Loucy (cell line): ENCODE data around the gene SMYD2.

Experiments
- EZH2phosphoT487 ChIP-seq: fragments of 200-600 bp; IDR thresholded peaks from 2 replicates; pipeline ENCODE4 v1.6.1; 2018; ENCODE audit warnings: antibody characterized with exemption, mild to moderate bottlenecking, moderate library complexity, borderline replicate concordance
- TF ChIP-seq, protein P1 (sequence below): fragments of 200-600 bp; sonication (generic); conservative IDR thresholded peaks from 2 replicates; pipeline ENCODE4 v1.5.1; 2014; ENCODE audit warnings: mild to moderate bottlenecking, antibody characterized with exemption, low read length

DNA sequence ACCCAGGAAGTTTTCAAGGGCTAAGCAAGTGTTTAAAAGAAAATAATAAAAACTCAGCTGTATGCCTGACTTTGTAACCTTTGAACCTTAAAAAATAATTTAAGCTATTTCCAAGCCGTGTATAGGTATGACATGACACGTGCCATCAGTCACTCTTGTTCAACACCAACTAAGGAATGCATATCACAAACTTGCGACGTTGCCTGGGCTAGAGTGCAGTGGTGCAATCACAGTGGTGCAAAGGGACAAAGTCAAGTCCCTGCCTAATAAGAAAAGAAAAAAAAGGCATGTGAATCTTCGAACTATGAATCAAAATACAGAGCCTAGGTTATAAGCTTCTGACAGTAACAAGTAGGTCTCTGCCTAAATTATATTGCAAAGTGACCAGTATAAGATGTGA, 79.2 kb downstream of the SMYD2 start:
- TF ChIP-seq, protein P1, sequence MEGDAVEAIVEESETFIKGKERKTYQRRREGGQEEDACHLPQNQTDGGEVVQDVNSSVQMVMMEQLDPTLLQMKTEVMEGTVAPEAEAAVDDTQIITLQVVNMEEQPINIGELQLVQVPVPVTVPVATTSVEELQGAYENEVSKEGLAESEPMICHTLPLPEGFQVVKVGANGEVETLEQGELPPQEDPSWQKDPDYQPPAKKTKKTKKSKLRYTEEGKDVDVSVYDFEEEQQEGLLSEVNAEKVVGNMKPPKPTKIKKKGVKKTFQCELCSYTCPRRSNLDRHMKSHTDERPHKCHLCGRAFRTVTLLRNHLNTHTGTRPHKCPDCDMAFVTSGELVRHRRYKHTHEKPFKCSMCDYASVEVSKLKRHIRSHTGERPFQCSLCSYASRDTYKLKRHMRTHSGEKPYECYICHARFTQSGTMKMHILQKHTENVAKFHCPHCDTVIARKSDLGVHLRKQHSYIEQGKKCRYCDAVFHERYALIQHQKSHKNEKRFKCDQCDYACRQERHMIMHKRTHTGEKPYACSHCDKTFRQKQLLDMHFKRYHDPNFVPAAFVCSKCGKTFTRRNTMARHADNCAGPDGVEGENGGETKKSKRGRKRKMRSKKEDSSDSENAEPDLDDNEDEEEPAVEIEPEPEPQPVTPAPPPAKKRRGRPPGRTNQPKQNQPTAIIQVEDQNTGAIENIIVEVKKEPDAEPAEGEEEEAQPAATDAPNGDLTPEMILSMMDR: no peak
- no peak for TF ChIP-seq EZH2phosphoT487
